H1 (cell line): Measurements from ENCODE around the gene CBR4. TPM values are rescaled to one million over a fixed set of nuclear protein-coding genes. Genes with fewer than 3 reads are reported as not detected.

Source experiments
- CTCF ChIA-PET: fragments of 300-600 bp; sonication (Branson Sonifier 250); formaldehyde crosslinking; loops from one replicate; lab custom pipeline; 2021; ENCODE audit not compliant: partially characterized antibody; lab: Charles Lee
- POLR2A ChIA-PET: fragments of 300-600 bp; sonication (Branson Sonifier 250); formaldehyde crosslinking; loops from one replicate; lab custom pipeline; 2021; ENCODE audit warnings: inconsistent platforms; ENCODE audit not compliant: partially characterized antibody; lab: Charles Lee
- DNase-seq, 2 experiments: peaks; one replicate each; pipeline versions ENCODE4 v3.0.0 to v3.0.0-alpha.2; 2010 to 2022; ENCODE audit warnings: low spot score in 2 of 2, low read depth in 1 of 2, mixed read lengths in 1 of 2
- FAIRE-seq: peaks from 2 replicates; lab custom pipeline; 2011; peaks lifted over from hg19 to GRCh38; lab: Jason Lieb, UNC
- H2AFZ ChIP-seq: 2 replicates; pipeline ENCODE4 v1.8.1; 2012; ENCODE audit warnings: low read length, inconsistent platforms
- H2AK5ac ChIP-seq: 2 replicates; pipeline ENCODE4 v1.6.1; 2013; ENCODE audit warnings: low read depth, low read length
- H2BK120ac ChIP-seq: replicated peaks from 2 replicates; pipeline ENCODE3; 2013; ENCODE audit warnings: low read depth, low read length, inconsistent platforms
- H2BK12ac ChIP-seq: 2 replicates; pipeline ENCODE4 v1.6.1; 2013; ENCODE audit warnings: low read depth, low read length
- H2BK15ac ChIP-seq: 2 replicates; pipeline ENCODE4 v1.6.1; 2013; ENCODE audit warnings: low read length
- H2BK20ac ChIP-seq: 2 replicates; pipeline ENCODE4 v1.6.1; 2013; ENCODE audit warnings: low read length
- H2BK5ac ChIP-seq: 2 replicates; pipeline ENCODE4 v1.6.1; 2013; ENCODE audit warnings: low read depth, low read length
- H3K14ac ChIP-seq: 2 replicates; pipeline ENCODE4 v1.6.1; 2013; ENCODE audit warnings: inconsistent platforms; ENCODE audit not compliant: insufficient read length
- H3K18ac ChIP-seq: 2 replicates; pipeline ENCODE4 v1.6.1; 2013; ENCODE audit warnings: low read length; ENCODE audit errors: extremely low read depth
- H3K23ac ChIP-seq: 2 replicates; pipeline ENCODE4 v1.6.1; 2013; ENCODE audit warnings: inconsistent platforms; ENCODE audit not compliant: insufficient read length
- H3K23me2 ChIP-seq: 2 replicates; pipeline ENCODE4 v1.6.1; 2013; ENCODE audit warnings: low read depth, low read length
- H3K27ac ChIP-seq: 2 replicates; pipeline ENCODE4 v1.6.1; 2011; ENCODE audit warnings: low read depth, low read length, inconsistent platforms
- H3K27me3 ChIP-seq, 4 experiments: replicated peaks in 1 of 4; 1 replicate in 1 of 4; 2 replicates in 3 of 4; pipeline versions ENCODE4 v1.6.1 to v1.8.1; 2011 to 2013; ENCODE audit warnings: low read length in 3 of 4, mild to moderate bottlenecking in 3 of 4, inconsistent platforms in 2 of 4, mixed read lengths in 2 of 4, moderate library complexity in 1 of 4; ENCODE audit not compliant: control insufficient read depth in 3 of 4, insufficient read depth in 3 of 4; ENCODE audit errors: extremely low read depth in 1 of 4
- H3K36me3 ChIP-seq, 4 experiments: 2 replicates each; pipeline versions ENCODE4 v1.6.1 to v1.8.1; 2011 to 2013; ENCODE audit warnings: mild to moderate bottlenecking in 4 of 4, low read length in 3 of 4, moderate library complexity in 2 of 4, control low read depth in 1 of 4, inconsistent platforms in 1 of 4; ENCODE audit not compliant: insufficient read depth in 4 of 4, control insufficient read depth in 2 of 4
- H3K4ac ChIP-seq: replicated peaks from 2 replicates; pipeline ENCODE3; 2013; ENCODE audit warnings: low read length, low read depth, mixed read lengths, inconsistent platforms; ENCODE audit not compliant: insufficient read length
- H3K4me1 ChIP-seq, 4 experiments: replicated peaks in 1 of 4; 1 replicate in 1 of 4; 2 replicates in 3 of 4; pipeline versions ENCODE4 v1.6.1 to v1.8.1; 2011 to 2013; ENCODE audit warnings: low read length in 3 of 4, inconsistent platforms in 2 of 4, mixed read lengths in 1 of 4; ENCODE audit not compliant: insufficient read depth in 4 of 4, control insufficient read depth in 3 of 4
- H3K4me2 ChIP-seq, 2 experiments: 2 replicates each; pipeline versions ENCODE4 v1.6.1 to v1.8.1; 2011 to 2013; ENCODE audit warnings: low read depth in 2 of 2, low read length in 2 of 2, control low read depth in 1 of 2, inconsistent platforms in 1 of 2, mild to moderate bottlenecking in 1 of 2; ENCODE audit not compliant: insufficient read depth in 1 of 2
- H3K4me3 ChIP-seq, 4 experiments: fragments of 200-600, 300-600 bp in 1 of 4; sonication (generic), shearing (Covaris generic), sonication (Bioruptor Twin) in 1 of 4; 2 replicates each; pipeline versions ENCODE4 v1.5.1 to v1.8.1; 2011 to 2016; ENCODE audit warnings: low read length in 4 of 4, low read depth in 3 of 4, control low read depth in 2 of 4, inconsistent platforms in 2 of 4, mild to moderate bottlenecking in 2 of 4, mixed read lengths in 1 of 4, moderate library complexity in 1 of 4; ENCODE audit not compliant: insufficient read depth in 2 of 4; ENCODE audit errors: extremely low read depth in 1 of 4
- H3K56ac ChIP-seq: replicated peaks from 2 replicates; pipeline ENCODE3; 2013; ENCODE audit warnings: low read depth, mild to moderate bottlenecking, mixed read lengths, low read length, inconsistent platforms; ENCODE audit not compliant: insufficient read length
- H3K79me1 ChIP-seq: 2 replicates; pipeline ENCODE4 v1.6.1; 2013; ENCODE audit warnings: low read depth, low read length, control low read depth
- H3K79me2 ChIP-seq, 2 experiments: 2 replicates each; pipeline versions ENCODE4 v1.6.1 to v1.8.1; 2012 to 2013; ENCODE audit warnings: low read length in 2 of 2, mild to moderate bottlenecking in 2 of 2, inconsistent platforms in 1 of 2; ENCODE audit not compliant: insufficient read depth in 2 of 2, control insufficient read depth in 1 of 2
- H3K9ac ChIP-seq, 4 experiments: replicated peaks in 1 of 4; 1 replicate in 1 of 4; 2 replicates in 3 of 4; pipeline versions ENCODE4 v1.6.1 to v1.8.1; 2011 to 2013; ENCODE audit warnings: low read depth in 3 of 4, low read length in 3 of 4, control low read depth in 2 of 4, mild to moderate bottlenecking in 2 of 4, moderate library complexity in 2 of 4, inconsistent platforms in 1 of 4; ENCODE audit errors: extremely low read depth in 1 of 4
- H3K9me3 ChIP-seq, 2 experiments: 2 replicates each; pipeline versions ENCODE4 v1.6.1 to v1.8.1; 2012 to 2013; ENCODE audit warnings: mild to moderate bottlenecking in 2 of 2, moderate library complexity in 2 of 2, control low read depth in 1 of 2, inconsistent platforms in 1 of 2, low read depth in 1 of 2, low read length in 1 of 2, mixed read lengths in 1 of 2; ENCODE audit not compliant: insufficient read depth in 2 of 2
- H4K20me1 ChIP-seq, 2 experiments: replicated peaks in 1 of 2; 2 replicates each; pipeline versions ENCODE3 to v1.8.1; 2011 to 2013; ENCODE audit warnings: inconsistent platforms in 2 of 2, low read length in 2 of 2, mild to moderate bottlenecking in 1 of 2; ENCODE audit not compliant: insufficient read depth in 2 of 2, control insufficient read depth in 1 of 2
- H4K5ac ChIP-seq: 2 replicates; pipeline ENCODE4 v1.6.1; 2013; ENCODE audit warnings: low read length, low read depth, mixed read lengths, inconsistent platforms; ENCODE audit not compliant: insufficient read length
- H4K8ac ChIP-seq: 2 replicates; pipeline ENCODE4 v1.8.0; 2013; ENCODE audit warnings: mild to moderate bottlenecking, moderate library complexity, low read length, inconsistent platforms; ENCODE audit not compliant: insufficient read depth; ENCODE audit errors: extremely low read depth
- H4K91ac ChIP-seq: replicated peaks from 2 replicates; pipeline ENCODE3; 2013; ENCODE audit warnings: low read length, mixed read lengths, inconsistent platforms; ENCODE audit not compliant: insufficient read length
- CHD1 ChIP-seq: IDR thresholded peaks from 2 replicates; pipeline ENCODE4 v1.6.1; 2012; ENCODE audit warnings: low read depth, low read length, improper control_type of control experiment
- CREB1 ChIP-seq: IDR thresholded peaks from 2 replicates; pipeline ENCODE4 v1.6.1; 2012; ENCODE audit warnings: inconsistent platforms
- FOSL1 ChIP-seq: IDR thresholded peaks from 2 replicates; pipeline ENCODE4 v1.6.1; 2011; ENCODE audit warnings: mild to moderate bottlenecking, low read depth, low read length, moderate library complexity; ENCODE audit not compliant: insufficient read depth
- HDAC6 ChIP-seq: IDR thresholded peaks from one replicate; pipeline ENCODE4 v1.7.1; 2012; ENCODE audit warnings: low read depth, mild to moderate bottlenecking, inconsistent platforms, low read length, moderate library complexity
- JUND ChIP-seq: IDR thresholded peaks from 2 replicates; pipeline ENCODE4 v1.6.1; 2011; ENCODE audit warnings: mild to moderate bottlenecking, improper control_type of control experiment, low read length
- KDM4A ChIP-seq: IDR thresholded peaks from one replicate; pipeline ENCODE4 v1.7.1; 2012; ENCODE audit warnings: low read depth, mild to moderate bottlenecking, moderate library complexity, low read length, inconsistent platforms; ENCODE audit not compliant: severe bottlenecking
- PHF8 ChIP-seq: fragments of 200-600 bp; sonication (generic); conservative IDR thresholded peaks from 2 replicates; pipeline ENCODE4 v1.7.1; 2012; ENCODE audit warnings: low read depth, mild to moderate bottlenecking, inconsistent platforms, low read length, moderate library complexity
- POU5F1 ChIP-seq: IDR thresholded peaks from 2 replicates; pipeline ENCODE4 v1.6.1; 2011; ENCODE audit warnings: low read depth, mild to moderate bottlenecking, low read length, moderate library complexity
- RNF2 ChIP-seq: fragments of 200-900, 300-1000 bp; sonication (generic); IDR thresholded peaks from 2 replicates; pipeline ENCODE4 v1.7.1; 2016; ENCODE audit warnings: borderline replicate concordance, low read depth, mild to moderate bottlenecking, antibody characterized with exemption, low read length; ENCODE audit not compliant: poor library complexity, severe bottlenecking; ENCODE audit errors: missing control alignments
- SIN3A ChIP-seq, 2 experiments: IDR thresholded peaks in 1 of 2; conservative IDR thresholded peaks in 1 of 2; 2 replicates each; pipeline ENCODE4 v1.6.1; 2011 to 2012; ENCODE audit warnings: low read length in 2 of 2, improper control_type of control experiment in 1 of 2, low read depth in 1 of 2, mild to moderate bottlenecking in 1 of 2
- SIX5 ChIP-seq: IDR thresholded peaks from 2 replicates; pipeline ENCODE4 v1.6.1; 2011; ENCODE audit warnings: mild to moderate bottlenecking, low read depth, low read length
- TEAD4 ChIP-seq: IDR thresholded peaks from 2 replicates; pipeline ENCODE4 v1.6.1; 2012; ENCODE audit warnings: low read depth, low read length, inconsistent platforms, mixed read lengths
- WGBS, 2 experiments: shearing (Covaris generic) in 1 of 2; methylation state at CpG; one replicate each; pipeline versions ENCODE4 v1.1.6 to v1.1.7; 2013 to 2015; ENCODE audit warnings: low lambda C conversion rate in 2 of 2, mixed read lengths in 2 of 2, inconsistent platforms in 1 of 2, low coverage in 1 of 2, missing lambda C conversion rate in 1 of 2; ENCODE audit not compliant: insufficient replicate concordance in 2 of 2, insufficient coverage in 1 of 2, insufficient read length in 1 of 2; ENCODE audit errors: extremely low coverage in 1 of 2, missing lambda C conversion rate in 1 of 2; 5-methylcytosine and 5-hydroxymethylcytosine counted together
- polyA plus RNA-seq, 7 experiments: library from polyadenylated mRNA; depleted of rRNA in 3 of 7; stranded (reverse) in 5 of 7; unstranded in 2 of 7; fragments of >200 nt in 5 of 7; fragments of 200-250 nt in 2 of 7; gene quantifications; 1 replicate in 5 of 7; 2 replicates in 1 of 7; 4 replicates in 1 of 7; pipeline versions ENCODE4 v1.2.1 to v1.2.3, GENCODE V29; 2011 to 2013; ENCODE audit warnings: missing spikeins in 2 of 7, mixed read lengths in 2 of 7
- total RNA-seq: library from RNA; stranded (reverse); fragmentation: NEBNext Ultra II Directional; extraction: Animal tissue kit (Norgen Biotek cat#: 25700); gene quantifications from 2 replicates; pipeline ENCODE4 v1.2.1, GENCODE V29; 2021

Gene CBR4
- total and polyA plus RNA-seq, 2 of the 8 experiments (the other 6 are each of a cell fraction or from before 2014, with no cell fraction given): 8.6 to 29.5 TPM

DNA sequence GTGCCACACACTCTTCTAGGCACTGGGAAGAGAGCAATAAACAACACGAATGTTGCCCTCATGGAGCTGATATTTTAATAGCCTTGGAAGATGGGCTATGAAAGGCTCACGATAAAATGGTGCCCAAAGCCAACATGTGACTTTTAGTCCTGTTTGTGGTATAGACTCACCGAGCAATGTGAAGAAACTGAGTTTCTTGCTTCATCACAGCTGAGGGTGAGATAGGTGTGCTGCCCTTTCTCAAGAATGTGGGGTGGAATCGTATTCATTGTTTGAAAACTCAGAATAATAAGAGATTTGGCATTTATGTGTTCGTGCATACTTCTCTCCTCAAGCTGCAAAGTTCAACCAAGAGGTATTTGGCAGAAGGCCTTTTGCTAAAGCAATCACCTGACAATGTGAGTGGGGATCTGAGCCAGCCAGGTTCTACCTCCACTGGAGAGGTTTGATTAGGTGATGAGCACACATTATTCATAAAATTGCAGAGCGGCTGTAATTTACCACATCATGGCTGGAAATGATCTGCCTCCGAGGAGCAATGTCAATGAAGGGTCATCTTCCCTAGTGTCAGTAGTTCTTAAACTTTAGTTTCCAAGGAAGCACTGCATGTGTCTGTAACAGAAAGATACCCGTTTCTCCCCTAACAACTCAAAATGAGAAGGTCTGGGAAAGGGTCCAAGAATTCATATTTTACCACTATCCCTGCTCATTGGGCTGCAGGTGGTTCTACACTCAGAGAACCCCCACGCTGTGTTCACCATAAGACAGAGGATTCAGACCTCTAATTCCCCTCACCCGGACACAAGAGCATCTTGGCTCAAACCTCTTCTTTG lies 41.9 kb upstream of the CBR4 start:
- H4K20me1 ChIP-seq: no peaks in the 10 kb centered on the region
- H3K4me2 ChIP-seq: no peak overlapping the region
- H2BK5ac ChIP-seq: no peak overlapping the region
- H3K4me3 ChIP-seq: no peak overlapping the region
- DNase-seq (no peak), FAIRE-seq (no peak)
- H3K4ac ChIP-seq: no peak overlapping the region
- H3K27ac ChIP-seq: no peak overlapping the region
- H2BK12ac ChIP-seq: no peak overlapping the region
- H3K14ac ChIP-seq: no peak overlapping the region
- no peak overlapping the region for H3K56ac ChIP-seq
- no peak overlapping the region for H4K91ac ChIP-seq
- no peaks in the 10 kb centered on the region for H3K79me2 ChIP-seq
- H3K23ac ChIP-seq: no peak overlapping the region
- H3K36me3 ChIP-seq: no peaks in the 10 kb centered on the region
- no peaks in the 10 kb centered on the region for H3K23me2 ChIP-seq
- no peaks in the 10 kb centered on the region for H3K79me1 ChIP-seq
- ChIA-PET POLR2A (interaction anchor here (1.4 kb wide), 1 partner anchor 42 kb away, joined by 4 read pairs; the partner anchor contains the start of gene CBR4), CTCF (interaction anchor here (0.6 to 1.9 kb wide), 3 partner anchors 101 to 1406 kb away, joined by 3 to 5 read pairs (median 4); no protein-coding TSS in a partner anchor)
- no peak overlapping the region for H3K18ac ChIP-seq
- no peak overlapping the region for H4K8ac ChIP-seq
- no peak overlapping the region for H3K9ac ChIP-seq
- no peak overlapping the region for H2AK5ac ChIP-seq
- no peak overlapping the region for H4K5ac ChIP-seq
- no peak overlapping the region for H2BK15ac ChIP-seq
- no peaks in the 10 kb centered on the region for H3K9me3 ChIP-seq
- H3K4me1 ChIP-seq: peaks cover 0 to 6% (median 4%) of the 10 kb centered on the region in 4 experiments; a peak in 2 of 7 replicates
- H3K27me3 ChIP-seq: no peaks in the 10 kb centered on the region
- no peak overlapping the region for H2AFZ ChIP-seq
- WGBS, 2 experiments: 86% methylated on average over 10 of the region's 10 CpGs; no CpG with 5 or more reads in 1 of the 2 experiments
- H2BK120ac ChIP-seq: no peak overlapping the region
- no peak overlapping the region for H2BK20ac ChIP-seq
- TF ChIP-seq HDAC6: no peak
- no peak for TF ChIP-seq SIX5
- no peak for TF ChIP-seq PHF8
- TF ChIP-seq KDM4A: no peak
- no peak for TF ChIP-seq TEAD4
- no peak for TF ChIP-seq SIN3A (conservative IDR thresholded peaks at IDR 0.05 in 1 of 2, IDR thresholded peaks at IDR 0.05 in 1 of 2; ENCODE audit: low read depth in 1 of 2, low read length in 2 of 2)
- TF ChIP-seq RNF2: no peak
- TF ChIP-seq POU5F1: no peak
- no peak for TF ChIP-seq FOSL1
- TF ChIP-seq CREB1: no peak
- no peak for TF ChIP-seq CHD1
- TF ChIP-seq JUND: no peak
